T-helper 2 cell treated with Interferon-gamma antibody and Interleukin-4, amounts not matched to agents 100 ng/mL and 5 ng/mL, for 36 hours (primary cell): Measurements from ENCODE around the gene L3MBTL3. TPM values are rescaled to one million over a fixed set of nuclear protein-coding genes. Genes with fewer than 3 reads are reported as not detected.
"Not testable (repeated sequence)": the region's sequence is repeated elsewhere in the genome, so short reads cannot be mapped to it uniquely, and the experiment has no call there.

ENCODE experiments used
- intact Hi-C: fragments of 100-400 bp; cut with micrococcal nuclease; formaldehyde crosslinking; loops from one replicate; pipeline ENCODE4 v1.15.1; 2023
- total RNA-seq: library from RNA; stranded (reverse); gene quantifications from 2 replicates; pipeline ENCODE4 v1.2.3, GENCODE V29; 2022

Gene L3MBTL3
- total RNA-seq, 1 donor from 2014 or later: 11.3 TPM

GRCh38 chr6:130129762-130130246 lies 111.4 kb downstream of the L3MBTL3 start:
- intact Hi-C loops: loop anchor here (5.0 to 10.0 kb wide), 3 partner anchors 382 to 715 kb away; no protein-coding TSS in a partner anchor

GRCh38 chr6:130132286-130132701 lies 113.9 kb downstream of the L3MBTL3 start:
- intact Hi-C loops: loop anchor here (1.0 to 10.0 kb wide), 11 partner anchors 52 to 713 kb away; no protein-coding TSS in a partner anchor

GRCh38 chr6:130134582-130134981 lies 116.2 kb downstream of the L3MBTL3 start:
- intact Hi-C loops: loop anchor here (5.0 to 10.0 kb wide), 3 partner anchors 378 to 710 kb away; no protein-coding TSS in a partner anchor

GRCh38 chr6:130136798-130137197 lies 118.4 kb downstream of the L3MBTL3 start:
- intact Hi-C loops: loop anchor here (10.0 kb wide), 1 partner anchor 708 kb away; no protein-coding TSS in a partner anchor

- intact Hi-C loops: loop anchor here (10.0 kb wide), 1 partner anchor 706 kb away; no protein-coding TSS in a partner anchor
Observed at GRCh38 chr6:130138116-130138908, 119.9 kb downstream of the L3MBTL3 start.

GRCh38 chr6:130138909-130139242 lies 120.5 kb downstream of the L3MBTL3 start:
- intact Hi-C loops: loop anchor here (10.0 kb wide), 1 partner anchor 706 kb away; no protein-coding TSS in a partner anchor

- intact Hi-C loops: no loop called here
Observed at GRCh38 chr6:130140084-130140483, 121.7 kb downstream of the L3MBTL3 start.

GRCh38 chr6:130143709-130144108 lies 125.3 kb downstream of the L3MBTL3 start:
- intact Hi-C loops: no loop called here

GRCh38 chr6:130147111-130147510 lies 128.7 kb downstream of the L3MBTL3 start:
- intact Hi-C loops: no loop called here

- intact Hi-C loops: no loop called here
Observed at GRCh38 chr6:130148181-130148580, 129.8 kb downstream of the L3MBTL3 start.

- intact Hi-C loops: not testable (repeated sequence)
Observed at GRCh38 chr6:130149016-130149415, 130.6 kb downstream of the L3MBTL3 start.

- intact Hi-C loops: no loop called here
Observed at GRCh38 chr6:130150906-130151305, 132.5 kb downstream of the L3MBTL3 start.

GRCh38 chr6:130152908-130153510 lies 134.6 kb downstream of the L3MBTL3 start:
- intact Hi-C loops: no loop called here

GRCh38 chr6:130156908-130157307 lies 138.5 kb downstream of the L3MBTL3 start:
- intact Hi-C loops: no loop called here

GRCh38 chr6:130158056-130158455 lies 139.7 kb downstream of the L3MBTL3 start:
- intact Hi-C loops: no loop called here

- intact Hi-C loops: no loop called here
Observed at GRCh38 chr6:130158548-130158947, 140.2 kb downstream of the L3MBTL3 start.

GRCh38 chr6:130159956-130160355 lies 141.6 kb downstream of the L3MBTL3 start:
- intact Hi-C loops: no loop called here

- intact Hi-C loops: no loop called here
Observed at GRCh38 chr6:130161683-130162404, 143.5 kb downstream of the L3MBTL3 start.

- intact Hi-C loops: no loop called here
Observed at GRCh38 chr6:130162421-130162820, 144.0 kb downstream of the L3MBTL3 start.

- intact Hi-C loops: no loop called here
Observed at GRCh38 chr6:130163266-130163665, 144.9 kb downstream of the L3MBTL3 start.

GRCh38 chr6:130164251-130164650 lies 145.9 kb downstream of the L3MBTL3 start:
- intact Hi-C loops: no loop called here

- intact Hi-C loops: no loop called here
Observed at GRCh38 chr6:130167655-130168054, 149.3 kb downstream of the L3MBTL3 start.
